Fibroblast of the aortic adventitia (primary cell): ENCODE data around the gene MAPK4. TPM values are rescaled to one million over a fixed set of nuclear protein-coding genes. Genes with fewer than 3 reads are reported as not detected.

ENCODE experiments used
- DNase-seq: peaks from one replicate; pipeline ENCODE4 v3.0.0-alpha.2; 2010; ENCODE audit warnings: low read depth
- H3K4me3 ChIP-seq: 2 replicates; pipeline ENCODE4 v1.5.1; 2011; ENCODE audit warnings: low read depth, mild to moderate bottlenecking, control low read depth, low read length, moderate library complexity
- total RNA-seq: library from RNA; depleted of rRNA; stranded (reverse); fragments of >200 nt; gene quantifications from 2 replicates; pipeline ENCODE4 v1.2.3, GENCODE V29; 2012; ENCODE audit warnings: low replicate concordance
- TF ChIP-seq, protein P1 (sequence below): IDR thresholded peaks from 2 replicates; pipeline ENCODE4 v1.5.1; 2011; ENCODE audit warnings: mild to moderate bottlenecking, low read length, control low read depth, inconsistent platforms; ENCODE audit not compliant: insufficient read depth

MAPK4 gene
- total RNA-seq, 1 donor = under 0.01 TPM

GRCh38 chr18:50579061-50579774, 19.3 kb downstream of the MAPK4 start:
- no peak for DNase-seq
- TF ChIP-seq, protein P1, sequence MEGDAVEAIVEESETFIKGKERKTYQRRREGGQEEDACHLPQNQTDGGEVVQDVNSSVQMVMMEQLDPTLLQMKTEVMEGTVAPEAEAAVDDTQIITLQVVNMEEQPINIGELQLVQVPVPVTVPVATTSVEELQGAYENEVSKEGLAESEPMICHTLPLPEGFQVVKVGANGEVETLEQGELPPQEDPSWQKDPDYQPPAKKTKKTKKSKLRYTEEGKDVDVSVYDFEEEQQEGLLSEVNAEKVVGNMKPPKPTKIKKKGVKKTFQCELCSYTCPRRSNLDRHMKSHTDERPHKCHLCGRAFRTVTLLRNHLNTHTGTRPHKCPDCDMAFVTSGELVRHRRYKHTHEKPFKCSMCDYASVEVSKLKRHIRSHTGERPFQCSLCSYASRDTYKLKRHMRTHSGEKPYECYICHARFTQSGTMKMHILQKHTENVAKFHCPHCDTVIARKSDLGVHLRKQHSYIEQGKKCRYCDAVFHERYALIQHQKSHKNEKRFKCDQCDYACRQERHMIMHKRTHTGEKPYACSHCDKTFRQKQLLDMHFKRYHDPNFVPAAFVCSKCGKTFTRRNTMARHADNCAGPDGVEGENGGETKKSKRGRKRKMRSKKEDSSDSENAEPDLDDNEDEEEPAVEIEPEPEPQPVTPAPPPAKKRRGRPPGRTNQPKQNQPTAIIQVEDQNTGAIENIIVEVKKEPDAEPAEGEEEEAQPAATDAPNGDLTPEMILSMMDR = no peak
- H3K4me3 ChIP-seq = no peak overlapping the region

- TF ChIP-seq, protein P1 = no peak
- no peak for DNase-seq
- no peak overlapping the region for H3K4me3 ChIP-seq
These were observed 21.6 kb downstream of the MAPK4 start for GRCh38 chr18:50581517-50581916.

GRCh38 chr18:50582500-50582899, 22.6 kb downstream of the MAPK4 start:
- no peak for DNase-seq
- TF ChIP-seq, protein P1 = no peak
- no peak overlapping the region for H3K4me3 ChIP-seq

GRCh38 chr18:50586710-50587109, 26.8 kb downstream of the MAPK4 start:
- DNase-seq = no peak
- TF ChIP-seq, protein P1 = peak; percentile 2
- H3K4me3 ChIP-seq = no peak overlapping the region

DNA sequence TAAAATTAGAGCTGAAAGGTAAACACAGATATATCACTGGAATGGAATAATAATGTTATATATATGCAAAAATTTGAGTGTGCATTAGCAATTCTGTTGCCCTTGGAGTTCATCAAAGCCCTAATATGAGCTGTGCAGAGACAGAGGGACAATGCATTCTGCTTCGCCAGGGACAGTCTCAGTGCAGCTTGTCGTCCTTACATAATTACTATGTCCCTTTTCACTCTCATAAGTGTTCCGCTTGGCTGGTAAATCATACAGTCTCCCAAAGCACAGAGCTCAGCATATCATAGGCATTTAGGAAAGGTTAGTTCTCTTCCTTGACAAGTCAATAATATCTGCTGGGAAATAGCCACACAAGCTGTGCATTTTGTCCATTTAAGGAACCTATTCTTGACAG, 30.7 kb downstream of the MAPK4 start:
- DNase-seq = no peak
- H3K4me3 ChIP-seq = no peak overlapping the region
- TF ChIP-seq, protein P1 = no peak

DNA sequence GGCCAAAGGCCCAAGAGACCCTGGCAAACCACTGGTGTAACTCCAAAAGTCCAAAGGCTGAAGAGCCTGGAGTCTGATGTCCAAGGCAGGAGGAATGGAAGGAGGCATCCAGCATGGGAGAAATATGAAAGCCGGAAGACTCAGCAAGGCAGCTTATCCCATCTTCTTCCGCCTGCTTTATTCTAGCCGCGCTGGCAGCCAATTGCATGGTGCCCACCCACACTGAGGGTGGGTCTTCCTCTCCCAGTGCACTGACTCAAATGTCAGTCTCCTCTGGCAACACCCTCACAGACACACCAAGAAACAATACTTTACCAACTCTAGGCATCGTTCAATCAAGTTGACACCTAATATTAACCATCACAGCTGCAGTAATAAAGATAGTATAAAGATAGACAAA, 34.1 kb downstream of the MAPK4 start:
- no peak for DNase-seq
- no peak overlapping the region for H3K4me3 ChIP-seq
- TF ChIP-seq, protein P1 = no peak

DNA sequence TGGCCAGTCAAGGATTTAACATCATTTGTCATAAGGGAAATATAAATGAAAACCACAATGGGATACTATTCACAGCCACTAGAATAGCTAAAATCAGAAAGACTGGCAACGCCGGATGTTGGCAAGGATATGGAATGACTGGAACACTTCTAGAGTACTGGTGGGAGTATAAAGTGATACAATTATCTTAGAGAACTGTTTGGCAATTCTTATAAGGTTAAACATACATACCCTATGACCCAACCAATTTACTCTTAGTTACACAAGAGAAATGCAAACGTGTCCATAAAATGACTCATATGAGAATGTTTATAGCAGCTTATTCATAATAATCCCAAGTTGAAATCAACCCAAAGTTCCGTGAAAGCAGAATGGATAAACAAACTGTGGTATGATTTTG, 35.1 kb downstream of the MAPK4 start:
- H3K4me3 ChIP-seq = no peak overlapping the region
- TF ChIP-seq, protein P1 = no peak
- no peak for DNase-seq
